AG04450 (cell line): Measurements from ENCODE around the gene ST3GAL4. TPM values are rescaled to one million over a fixed set of nuclear protein-coding genes. Genes with fewer than 3 reads are reported as not detected.
A peak's percentile ranks its signal among the peaks of the same experiment; 100 is the strongest.
"Not testable (repeated sequence)": the region's sequence is repeated elsewhere in the genome, so short reads cannot be mapped to it uniquely, and the experiment has no call there.

Experiments used
- CTCF ChIA-PET: fragments of 300-600, 350-600 bp; formaldehyde crosslinking; extraction: SDS; loops from one replicate; lab custom pipeline; 2022; ENCODE audit warnings: antibody characterized with exemption, inconsistent platforms; lab: Charles Lee
- POLR2A ChIA-PET: fragments of 350-600 bp; formaldehyde crosslinking; extraction: SDS; loops from one replicate; lab custom pipeline; 2021; ENCODE audit warnings: antibody characterized with exemption, inconsistent platforms; lab: Yijun Ruan, JAX
- DNase-seq: peaks from one replicate; pipeline ENCODE4 v3.0.0-alpha.2; 2011; ENCODE audit warnings: low read depth, low spot score
- H3K27ac ChIP-seq: one replicate; pipeline ENCODE4 v1.5.1; 2012; ENCODE audit warnings: low read depth, low read length, control low read depth
- H3K27me3 ChIP-seq: one replicate; pipeline ENCODE4 v1.6.0; 2012; ENCODE audit warnings: low read length; ENCODE audit not compliant: control insufficient read depth, insufficient read depth
- H3K4me3 ChIP-seq: 2 replicates; pipeline ENCODE4 v1.5.1; 2011; ENCODE audit warnings: mild to moderate bottlenecking, low read depth, low read length, control low read depth
- H3K9me3 ChIP-seq: 2 replicates; pipeline ENCODE4 v1.5.1; 2012; ENCODE audit warnings: low read length; ENCODE audit not compliant: control insufficient read depth, insufficient read depth
- polyA plus RNA-seq: library from polyadenylated mRNA; depleted of rRNA; stranded (reverse); fragments of >200 nt; gene quantifications from 2 replicates; pipeline ENCODE4 v1.2.3, GENCODE V29; 2011
- TF ChIP-seq, protein P1 (sequence below): IDR thresholded peaks from 2 replicates; pipeline ENCODE4 v1.5.1; 2011; ENCODE audit warnings: low read depth, low read length, control low read depth, inconsistent platforms

The ST3GAL4 gene
- polyA plus RNA-seq, 1 experiment: 13.1 TPM

DNA sequence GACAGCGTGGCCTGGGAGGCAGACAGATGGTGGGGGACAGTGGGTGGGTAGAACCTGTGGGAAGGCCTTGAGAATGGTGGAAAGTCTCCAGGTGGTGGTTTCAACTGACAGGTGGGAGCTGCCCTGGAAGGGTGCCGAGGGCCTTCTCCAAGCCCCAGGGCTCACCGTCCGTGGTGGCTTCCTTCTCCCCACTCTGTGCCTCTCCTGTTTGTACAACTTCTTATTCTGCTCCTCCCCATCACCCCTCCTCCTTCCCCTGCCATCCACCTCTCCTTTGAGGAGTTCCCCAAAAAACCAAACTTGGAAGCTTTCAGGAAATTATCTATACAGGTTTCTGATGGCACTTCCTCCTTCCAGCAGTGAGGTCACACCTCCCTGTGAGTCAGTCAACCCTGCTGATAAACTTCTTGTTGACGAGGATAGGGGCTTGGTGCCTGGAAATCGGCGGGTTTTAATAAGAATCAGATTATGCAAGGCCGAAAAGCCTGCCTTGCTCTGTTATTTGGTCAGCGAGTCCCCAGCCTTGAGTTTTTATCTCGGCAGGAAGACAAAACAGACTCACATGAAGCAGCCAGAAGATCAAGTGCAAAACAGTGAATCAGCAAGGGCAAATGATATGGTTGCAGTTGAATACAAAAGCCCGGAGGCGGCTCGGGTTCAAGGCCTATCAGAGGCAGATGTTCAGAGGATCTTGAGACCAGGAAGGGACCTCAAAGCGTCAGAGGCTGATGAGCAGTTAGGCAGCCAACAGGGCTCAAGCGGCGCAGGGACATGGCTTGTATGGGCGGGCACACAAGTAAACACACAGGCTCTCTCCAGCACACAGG, 9.5 kb upstream of the ST3GAL4 start:
- H3K27me3 ChIP-seq: no peaks in the 10 kb centered on the region
- TF ChIP-seq, protein P1, sequence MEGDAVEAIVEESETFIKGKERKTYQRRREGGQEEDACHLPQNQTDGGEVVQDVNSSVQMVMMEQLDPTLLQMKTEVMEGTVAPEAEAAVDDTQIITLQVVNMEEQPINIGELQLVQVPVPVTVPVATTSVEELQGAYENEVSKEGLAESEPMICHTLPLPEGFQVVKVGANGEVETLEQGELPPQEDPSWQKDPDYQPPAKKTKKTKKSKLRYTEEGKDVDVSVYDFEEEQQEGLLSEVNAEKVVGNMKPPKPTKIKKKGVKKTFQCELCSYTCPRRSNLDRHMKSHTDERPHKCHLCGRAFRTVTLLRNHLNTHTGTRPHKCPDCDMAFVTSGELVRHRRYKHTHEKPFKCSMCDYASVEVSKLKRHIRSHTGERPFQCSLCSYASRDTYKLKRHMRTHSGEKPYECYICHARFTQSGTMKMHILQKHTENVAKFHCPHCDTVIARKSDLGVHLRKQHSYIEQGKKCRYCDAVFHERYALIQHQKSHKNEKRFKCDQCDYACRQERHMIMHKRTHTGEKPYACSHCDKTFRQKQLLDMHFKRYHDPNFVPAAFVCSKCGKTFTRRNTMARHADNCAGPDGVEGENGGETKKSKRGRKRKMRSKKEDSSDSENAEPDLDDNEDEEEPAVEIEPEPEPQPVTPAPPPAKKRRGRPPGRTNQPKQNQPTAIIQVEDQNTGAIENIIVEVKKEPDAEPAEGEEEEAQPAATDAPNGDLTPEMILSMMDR: no peak
- H3K4me3 ChIP-seq: no peak overlapping the region
- H3K27ac ChIP-seq: peak overlapping the region; percentile 78
- no peaks in the 10 kb centered on the region for H3K9me3 ChIP-seq
- POLR2A ChIA-PET: no interaction called here
- CTCF ChIA-PET: no interaction called here
- no peak for DNase-seq

DNA sequence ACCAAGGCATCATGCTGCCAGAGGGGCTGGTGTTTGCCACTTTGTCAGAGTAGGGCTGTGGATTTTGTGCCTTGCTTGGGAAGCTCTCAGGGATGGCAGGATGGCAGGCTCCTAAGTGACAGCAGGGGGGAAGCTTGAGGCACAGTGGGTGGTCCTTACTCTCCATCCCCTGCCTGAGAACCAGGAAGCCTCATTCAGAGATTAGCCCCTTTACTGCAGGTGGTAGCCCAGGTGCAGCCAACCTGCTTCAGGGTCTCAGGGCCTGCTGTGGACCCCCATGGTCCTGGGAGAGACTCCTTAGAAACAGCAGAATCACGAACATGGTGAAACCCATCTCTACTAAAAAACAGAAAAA, 8.9 kb upstream of the ST3GAL4 start:
- no peak overlapping the region for H3K4me3 ChIP-seq
- POLR2A ChIA-PET: interaction anchor here (0.7 kb wide), 1 partner anchor 14 kb away, joined by 3 read pairs; no protein-coding TSS in a partner anchor

DNA sequence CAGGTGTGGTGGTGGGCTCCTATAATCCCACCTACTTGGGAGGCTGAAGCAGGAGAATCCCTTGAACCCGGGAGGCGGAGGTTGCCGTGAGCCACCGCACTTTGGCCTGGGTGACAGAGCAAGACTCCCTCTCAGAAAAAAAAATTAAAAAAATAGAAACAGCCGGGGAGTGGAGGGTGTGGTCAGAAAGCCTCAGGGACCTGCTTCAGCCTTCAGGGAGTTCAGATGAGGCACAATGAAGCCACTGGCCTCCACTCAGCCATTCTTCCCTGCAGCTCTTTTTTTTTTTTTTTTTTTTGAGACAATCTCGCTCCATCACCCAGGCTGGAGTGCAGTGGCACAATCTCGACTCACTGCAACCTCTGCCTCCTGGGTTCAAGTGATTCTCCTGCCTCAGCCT, 8.5 kb upstream of the ST3GAL4 start:
- H3K27ac ChIP-seq, H3K4me3 ChIP-seq, DNase-seq, H3K9me3 ChIP-seq, H3K27me3 ChIP-seq: not testable (repeated sequence)
- POLR2A ChIA-PET: interaction anchor here (0.7 kb wide), 1 partner anchor 14 kb away, joined by 3 read pairs; no protein-coding TSS in a partner anchor
- CTCF ChIA-PET: interaction anchor here (0.6 kb wide), 1 partner anchor 643 kb away, joined by 3 read pairs; no protein-coding TSS in a partner anchor

More for the DNA sequence above, 8.9 kb upstream of the ST3GAL4 start:
- DNase-seq: no peak
- H3K9me3 ChIP-seq: no peaks in the 10 kb centered on the region
- peak overlapping the region; percentile 78 for H3K27ac ChIP-seq
- TF ChIP-seq, protein P1: no peak
- no peaks in the 10 kb centered on the region for H3K27me3 ChIP-seq
- CTCF ChIA-PET: interaction anchor here (0.6 kb wide), 1 partner anchor 643 kb away, joined by 3 read pairs; no protein-coding TSS in a partner anchor

DNA sequence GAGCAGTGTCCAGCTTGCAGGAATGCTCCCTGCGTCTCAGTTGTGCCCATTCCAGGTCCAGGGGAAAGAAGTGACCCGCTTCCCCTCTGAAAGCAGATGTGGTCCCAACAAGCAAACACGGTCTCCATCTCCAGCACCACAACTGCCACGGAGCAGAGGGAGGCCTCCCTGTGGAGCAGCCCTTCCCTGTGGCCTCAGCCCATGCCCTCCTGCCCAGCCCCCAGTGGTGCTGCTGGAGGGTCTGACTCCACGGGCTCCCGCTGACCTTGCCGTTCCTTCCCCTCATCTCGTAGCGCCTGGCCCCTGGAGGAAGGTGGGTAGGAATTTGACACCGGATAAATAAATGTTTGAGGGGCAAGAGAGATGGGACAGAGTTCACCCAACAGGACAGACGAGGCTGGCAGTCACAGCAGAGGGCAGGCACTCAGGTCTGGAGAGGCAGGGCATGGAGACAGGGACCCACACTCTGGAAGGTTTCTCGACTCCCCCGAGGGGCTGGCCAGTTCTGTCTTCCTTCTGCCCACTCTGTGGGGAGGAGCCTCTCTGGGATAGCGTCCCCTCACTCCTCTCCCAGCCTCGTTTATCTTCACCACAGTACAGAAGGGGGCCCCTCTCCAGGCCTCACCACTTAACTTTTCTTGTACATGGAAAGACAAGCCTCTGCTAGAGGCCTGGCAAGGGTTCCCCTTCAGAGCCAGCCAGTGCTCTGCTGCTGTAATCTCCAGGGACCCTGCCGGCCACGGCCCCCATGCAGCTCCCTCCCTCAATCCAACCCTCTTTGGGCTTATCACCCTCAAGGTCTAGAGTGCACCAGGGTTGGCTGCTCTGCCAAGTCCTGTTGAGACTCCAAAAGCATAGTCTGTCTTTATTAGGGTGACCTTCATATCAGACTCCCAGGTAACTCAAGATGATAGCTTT, 7.5 kb upstream of the ST3GAL4 start:
- no peak overlapping the region for H3K27ac ChIP-seq
- ChIA-PET CTCF (interaction anchor here (0.8 to 1.7 kb wide), 2 partner anchors 10 to 133 kb away, joined by 3 to 5 read pairs; no protein-coding TSS in a partner anchor), POLR2A (no interaction called here)

More for the DNA sequence above, 7.5 kb upstream of the ST3GAL4 start:
- no peaks in the 10 kb centered on the region for H3K9me3 ChIP-seq
- no peak for DNase-seq
- TF ChIP-seq, protein P1: no peak
- no peak overlapping the region for H3K4me3 ChIP-seq
- no peaks in the 10 kb centered on the region for H3K27me3 ChIP-seq
